NK-92 (cell line): ENCODE data around the gene CCSER2.
A peak's percentile ranks its signal among the peaks of the same experiment; 100 is the strongest.
"Not testable (repeated sequence)": the region's sequence is repeated elsewhere in the genome, so short reads cannot be mapped to it uniquely, and the experiment has no call there.

Source experiments
- DNase-seq: peaks from one replicate; lab custom pipeline; 2025; ENCODE audit not compliant: unreplicated experiment; lab: John Stamatoyannopoulos, UW

CCSER2 gene, protein sequence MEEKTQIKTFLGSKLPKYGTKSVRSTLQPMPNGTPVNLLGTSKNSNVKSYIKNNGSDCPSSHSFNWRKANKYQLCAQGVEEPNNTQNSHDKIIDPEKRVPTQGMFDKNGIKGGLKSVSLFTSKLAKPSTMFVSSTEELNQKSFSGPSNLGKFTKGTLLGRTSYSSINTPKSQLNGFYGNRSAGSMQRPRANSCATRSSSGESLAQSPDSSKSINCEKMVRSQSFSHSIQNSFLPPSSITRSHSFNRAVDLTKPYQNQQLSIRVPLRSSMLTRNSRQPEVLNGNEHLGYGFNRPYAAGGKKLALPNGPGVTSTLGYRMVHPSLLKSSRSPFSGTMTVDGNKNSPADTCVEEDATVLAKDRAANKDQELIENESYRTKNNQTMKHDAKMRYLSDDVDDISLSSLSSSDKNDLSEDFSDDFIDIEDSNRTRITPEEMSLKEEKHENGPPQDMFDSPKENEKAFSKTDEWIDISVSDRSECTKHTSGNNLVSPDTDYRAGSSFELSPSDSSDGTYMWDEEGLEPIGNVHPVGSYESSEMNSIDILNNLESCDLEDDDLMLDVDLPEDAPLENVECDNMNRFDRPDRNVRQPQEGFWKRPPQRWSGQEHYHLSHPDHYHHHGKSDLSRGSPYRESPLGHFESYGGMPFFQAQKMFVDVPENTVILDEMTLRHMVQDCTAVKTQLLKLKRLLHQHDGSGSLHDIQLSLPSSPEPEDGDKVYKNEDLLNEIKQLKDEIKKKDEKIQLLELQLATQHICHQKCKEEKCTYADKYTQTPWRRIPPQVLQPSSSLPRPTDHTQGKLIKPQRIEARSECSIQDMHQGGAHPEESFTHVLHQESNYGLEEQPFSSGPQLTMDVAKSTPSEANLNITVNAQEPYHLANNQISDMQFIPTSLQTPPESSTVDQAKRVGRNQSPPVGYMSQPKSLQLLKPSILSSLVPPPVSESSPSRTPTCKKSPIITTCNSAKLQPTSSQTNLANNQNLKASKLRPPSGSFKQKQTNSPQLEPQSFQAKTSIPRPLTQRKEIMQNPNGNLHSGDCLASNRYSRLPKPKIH

DNA sequence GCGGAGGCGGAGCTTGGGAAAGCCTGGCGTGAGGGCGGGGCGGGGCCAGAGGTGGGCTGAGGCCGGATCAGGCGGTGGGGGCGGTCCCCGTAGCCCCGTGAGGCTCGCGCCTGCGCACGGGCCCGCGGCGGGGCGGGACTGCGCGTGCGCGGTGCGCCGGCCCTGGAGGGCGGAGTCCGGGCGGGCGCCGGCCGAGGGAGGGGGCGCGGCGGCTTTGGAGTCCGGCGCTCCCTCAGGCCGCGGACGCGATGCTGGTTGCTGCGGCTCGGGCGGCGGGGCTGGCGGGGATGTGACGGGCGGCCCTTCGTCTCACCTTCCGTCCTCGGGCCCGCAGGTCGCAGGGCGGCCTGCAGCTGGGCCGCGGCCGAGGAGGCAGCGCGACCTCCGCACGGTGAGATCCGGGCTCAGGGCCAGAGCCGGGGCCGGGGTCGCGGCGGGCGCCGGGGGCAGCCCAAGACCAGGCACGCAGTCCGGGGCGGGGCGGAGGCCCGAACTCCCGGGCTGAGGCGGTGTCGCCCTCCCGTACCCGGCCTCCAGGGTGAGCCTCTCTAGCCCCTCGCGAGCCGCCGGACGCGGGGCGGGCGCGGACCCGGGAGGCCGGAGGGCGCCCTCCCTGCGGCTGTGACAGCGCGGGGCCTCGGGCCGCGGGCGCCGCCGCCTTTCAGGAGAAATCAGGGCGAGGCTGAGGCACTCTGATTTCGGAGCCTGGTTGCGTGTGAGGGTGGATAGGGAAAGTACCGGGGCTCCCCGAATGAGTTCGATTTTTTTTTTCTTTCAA is at the start of gene CCSER2:
TSS of gene CCSER2 (plus strand) at position 172 of the 778 bp plus-strand sequence. CDS start 42,464 bp downstream, outside the sequence.
- peak; percentile 20 for DNase-seq

DNA sequence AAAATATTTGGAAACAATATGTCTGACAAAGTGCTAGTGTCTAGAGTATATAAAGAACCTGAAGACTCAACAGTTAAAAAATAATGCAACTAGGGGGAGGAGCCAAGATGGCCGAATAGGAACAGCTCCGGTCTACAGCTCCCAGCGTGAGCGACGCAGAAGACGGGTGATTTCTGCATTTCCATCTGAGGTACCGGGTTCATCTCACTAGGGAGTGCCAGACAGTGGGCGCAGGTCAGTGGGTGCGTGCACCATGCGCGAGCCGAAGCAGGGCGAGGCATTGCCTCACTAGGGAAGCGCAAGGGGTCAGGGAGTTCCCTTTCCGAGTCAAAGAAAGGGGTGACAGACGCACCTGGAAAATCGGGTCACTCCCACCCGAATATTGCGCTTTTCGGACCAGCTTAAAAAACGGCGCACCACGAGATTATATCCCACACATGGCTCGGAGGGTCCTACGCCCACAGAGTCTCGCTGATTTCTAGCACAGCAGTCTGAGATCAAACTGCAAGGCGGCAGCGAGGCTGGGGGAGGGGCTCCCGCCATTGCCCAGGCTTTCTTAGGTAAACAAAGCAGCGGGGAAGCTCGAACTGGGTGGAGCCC is 48.4 kb upstream of the CCSER2 start:
- DNase-seq: not testable (repeated sequence)

DNA sequence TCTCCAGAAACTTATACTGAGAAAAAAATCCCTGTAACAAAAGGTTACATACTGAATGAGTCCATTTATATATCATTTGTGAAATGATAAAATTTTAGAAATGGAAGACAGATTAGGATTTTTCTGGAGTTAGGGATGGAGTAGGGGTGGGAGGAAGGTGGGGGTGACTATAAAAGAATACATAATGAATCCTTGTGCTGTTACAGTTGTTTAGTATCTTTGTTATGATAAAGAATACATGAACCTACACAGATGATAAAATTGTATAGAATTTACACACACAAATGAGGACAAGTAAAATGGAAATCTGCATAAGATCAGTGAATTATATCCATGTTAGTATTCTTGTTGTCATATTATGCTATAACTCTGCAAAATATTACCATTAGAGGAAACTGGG is 41.7 kb upstream of the CCSER2 start:
- no peak for DNase-seq

DNA sequence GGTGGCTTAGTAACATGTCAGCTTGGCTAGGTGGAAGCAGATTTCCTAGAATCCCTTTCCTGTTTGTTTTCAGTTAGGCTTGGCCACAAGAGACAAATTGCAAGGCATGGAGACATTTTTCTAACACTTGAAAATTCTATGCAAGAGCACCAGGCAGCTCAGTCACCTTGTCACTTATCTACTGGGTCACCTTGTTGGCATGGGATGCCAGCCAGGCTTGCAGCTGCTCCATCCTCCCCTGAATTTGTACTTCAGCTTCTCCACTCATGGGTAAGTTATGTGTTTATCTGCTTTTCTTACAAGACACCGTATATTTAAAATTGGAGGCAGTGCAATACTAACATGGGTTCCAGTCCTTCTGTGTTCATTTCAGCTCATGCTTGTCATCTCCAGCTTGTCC is 40.2 kb upstream of the CCSER2 start:
- no peak for DNase-seq

DNA sequence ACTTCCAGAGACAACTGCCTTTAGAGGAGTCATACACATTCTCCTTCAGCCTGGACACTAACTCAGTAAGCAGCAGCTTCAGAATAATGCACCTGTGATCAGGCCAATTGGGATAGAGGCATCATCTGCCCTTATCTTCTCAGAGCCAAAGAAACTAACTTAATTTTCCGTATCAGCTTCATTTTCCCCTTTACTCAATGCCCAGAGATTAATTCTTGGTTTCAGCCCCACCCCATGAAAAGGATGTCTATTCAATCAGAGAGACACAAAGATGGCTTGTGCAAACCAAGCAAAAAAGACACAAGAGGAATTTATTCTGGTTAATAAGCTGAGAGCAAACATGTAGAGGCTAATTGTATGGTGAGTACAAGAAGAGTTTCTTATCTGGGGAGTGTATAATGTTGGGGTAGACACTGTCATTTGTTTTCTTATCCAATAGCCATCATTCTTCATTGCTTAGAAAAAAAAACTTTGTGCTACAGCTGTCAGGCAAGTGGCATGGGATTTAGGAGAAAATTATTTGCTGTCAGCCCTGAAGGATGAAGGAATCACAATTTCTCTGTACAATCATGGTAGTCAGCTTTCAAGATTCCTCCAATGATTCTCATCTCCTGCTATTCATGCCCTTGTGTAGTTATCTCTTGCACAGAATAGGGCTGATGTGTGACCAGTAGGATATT is 38.7 kb upstream of the CCSER2 start:
- DNase-seq: no peak

DNA sequence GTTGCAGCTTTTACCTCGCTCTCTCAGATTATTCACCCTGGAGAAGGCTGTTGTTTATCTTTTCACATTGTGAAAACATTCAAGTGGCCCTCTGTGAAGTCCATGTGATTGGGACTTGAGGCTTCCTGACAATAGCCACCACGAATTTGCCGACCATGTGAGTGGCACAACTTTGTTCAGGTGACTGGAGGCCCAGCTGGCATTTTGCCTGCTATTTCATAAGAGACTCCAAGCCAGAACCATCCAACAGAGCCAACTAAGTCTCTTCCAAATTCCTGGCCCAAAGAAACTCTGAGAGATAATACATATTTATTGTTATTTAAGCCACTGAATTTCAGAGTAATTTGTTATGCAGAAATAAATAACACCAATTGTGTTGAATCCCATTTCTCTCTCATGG is 38.2 kb upstream of the CCSER2 start:
- DNase-seq: no peak

DNA sequence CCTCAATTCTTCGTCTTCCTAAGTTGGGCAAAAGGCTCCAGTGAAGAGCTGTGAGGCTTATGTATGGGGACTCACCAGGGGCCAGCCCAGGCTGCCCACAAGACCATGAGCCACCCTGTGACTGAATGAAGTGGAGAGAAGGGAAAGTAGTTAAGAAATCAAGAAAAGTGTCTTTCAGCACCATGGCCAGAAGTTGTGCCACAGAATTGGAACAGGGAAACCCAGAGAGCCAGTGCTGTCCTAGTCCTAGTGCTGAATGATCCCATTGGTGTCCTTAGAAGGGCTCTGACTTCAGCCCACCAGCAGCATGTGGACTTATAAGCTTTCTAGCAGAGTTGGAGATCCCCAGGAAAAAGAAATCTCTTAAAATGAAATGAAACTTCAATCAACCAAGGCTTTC is 37.0 kb upstream of the CCSER2 start:
- no peak for DNase-seq

DNA sequence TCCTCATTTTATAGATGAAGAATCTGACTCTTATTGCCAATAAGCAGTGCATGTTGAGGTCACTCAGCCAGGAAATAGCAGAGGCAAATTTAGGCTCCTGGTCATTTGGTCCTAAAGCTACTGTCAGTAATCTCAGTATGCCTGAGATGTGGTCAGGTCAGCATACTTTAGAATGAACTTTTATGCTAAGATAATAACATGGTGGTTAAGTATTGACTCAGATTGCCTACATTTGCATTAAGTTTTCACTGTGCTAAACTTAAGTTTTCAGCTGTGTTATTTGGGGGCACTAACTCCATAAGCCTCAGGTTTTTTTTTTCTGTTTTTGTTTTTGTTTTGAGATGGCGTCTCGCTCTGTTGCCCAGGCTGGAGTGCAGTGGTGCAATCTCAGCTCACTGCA is 35.9 kb upstream of the CCSER2 start:
- no peak for DNase-seq

DNA sequence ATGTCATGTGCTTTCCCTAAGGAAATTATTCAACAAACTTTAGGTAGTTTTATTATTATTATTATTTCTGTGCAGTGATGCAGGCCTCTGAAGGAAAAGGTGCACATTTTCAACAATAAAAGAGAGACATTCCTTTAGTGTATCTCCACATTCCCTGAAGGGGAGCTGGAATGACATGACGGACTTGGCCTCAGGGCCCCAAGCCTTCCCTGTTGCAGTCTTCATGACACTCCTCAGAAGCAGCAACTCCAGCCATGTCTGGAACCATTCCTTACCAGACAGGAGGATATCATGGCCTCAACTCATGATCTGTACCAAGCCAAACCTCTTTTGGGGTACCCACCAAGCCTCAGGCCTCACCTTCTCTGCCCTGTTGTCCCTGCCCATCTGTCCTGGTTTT is 35.2 kb upstream of the CCSER2 start:
- DNase-seq: no peak

DNA sequence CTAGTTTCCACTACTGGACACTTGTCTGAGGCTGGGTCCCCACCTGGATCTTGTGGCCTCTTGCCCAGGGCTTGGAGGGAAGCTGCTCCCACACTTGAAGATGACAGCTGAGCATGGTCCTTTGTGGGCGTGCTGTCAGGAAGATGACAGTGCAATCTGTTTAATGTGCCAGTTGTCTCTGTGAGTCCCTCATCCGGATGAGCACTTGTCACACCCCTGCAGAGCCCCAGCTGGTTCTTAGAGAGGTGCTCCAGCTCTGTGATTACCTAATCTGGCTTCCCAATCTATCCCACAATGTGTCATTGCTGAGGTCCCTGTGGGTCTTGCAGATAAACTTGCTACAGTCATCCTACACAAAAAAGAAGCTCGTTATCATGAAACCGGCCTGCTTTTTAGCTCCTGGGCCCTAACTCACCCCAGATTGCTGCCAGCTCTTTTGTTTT is 34.8 kb upstream of the CCSER2 start:
- DNase-seq: no peak

DNA sequence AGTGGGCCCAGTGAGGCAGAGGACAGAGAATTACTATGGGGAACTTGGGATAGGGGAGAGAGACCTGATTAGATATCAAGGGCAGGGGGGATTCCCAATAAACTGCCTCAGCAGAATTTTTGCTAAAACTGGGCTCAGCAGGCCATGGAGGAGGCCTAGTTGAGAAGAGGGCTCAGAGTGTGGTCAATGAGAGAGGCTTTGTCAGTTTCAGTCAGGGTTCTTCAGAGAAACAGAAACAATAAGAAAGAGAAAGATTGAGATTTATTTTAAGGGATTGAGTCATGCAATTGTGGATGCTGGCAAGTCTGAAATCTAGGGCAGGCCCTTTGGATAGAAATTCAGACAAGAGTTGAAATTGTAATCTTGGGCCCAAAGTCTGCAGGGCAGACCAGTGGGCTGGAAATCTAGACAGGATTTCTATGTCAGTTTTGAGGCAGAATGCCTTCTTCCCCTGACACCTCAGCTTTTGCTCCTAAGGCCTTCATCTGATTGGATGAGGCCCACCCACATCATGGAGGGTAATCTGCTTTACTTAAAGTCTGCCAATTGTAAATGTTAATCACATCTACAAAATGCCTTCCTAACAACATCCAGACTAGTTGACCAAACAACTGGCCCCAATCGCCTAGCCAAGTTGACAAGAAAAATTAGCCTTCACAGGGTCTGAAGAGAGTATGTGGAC is 33.5 kb upstream of the CCSER2 start:
- no peak for DNase-seq

DNA sequence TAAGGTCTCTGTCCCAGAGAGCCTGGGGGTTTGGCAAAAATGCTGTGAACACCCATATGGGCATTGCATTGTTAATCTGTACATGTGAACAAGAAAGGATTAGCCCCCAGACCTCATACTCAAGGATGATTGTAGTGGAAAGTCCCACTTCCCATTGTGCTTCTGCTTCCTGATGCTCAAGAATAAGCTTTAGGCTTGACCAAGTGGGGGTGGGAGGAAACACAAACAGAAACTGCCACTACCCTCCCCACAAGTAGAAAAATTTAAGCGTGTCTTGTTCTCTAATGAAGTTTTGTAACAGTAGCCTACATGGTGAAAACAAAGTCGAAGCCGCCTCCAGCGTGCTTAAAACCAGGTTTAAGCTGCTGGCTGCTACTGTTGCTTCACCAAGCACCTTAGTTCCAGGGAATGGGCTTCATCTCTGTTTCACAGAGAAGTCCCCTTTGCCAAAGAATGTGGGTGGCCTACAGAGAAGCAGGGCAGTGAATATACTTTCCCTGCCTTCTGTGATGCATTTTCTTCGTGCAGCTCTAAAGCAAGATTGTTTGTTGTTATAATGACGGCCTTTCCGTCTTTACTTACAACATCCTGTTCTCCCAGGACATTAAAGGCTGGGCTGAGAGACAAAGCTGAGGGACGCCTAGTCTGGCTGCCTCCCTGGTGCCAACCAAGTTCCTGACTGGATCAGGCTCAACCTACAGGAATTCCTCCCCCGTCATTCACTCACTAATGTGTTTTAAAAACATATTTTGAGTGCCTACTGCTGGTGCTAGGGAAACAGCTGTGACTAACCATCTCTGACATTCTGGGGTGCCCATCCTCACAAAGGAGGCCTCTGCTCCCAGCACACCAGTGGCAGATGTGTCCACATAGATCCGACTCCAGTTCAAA is 32.1 kb upstream of the CCSER2 start:
- DNase-seq: no peak

DNA sequence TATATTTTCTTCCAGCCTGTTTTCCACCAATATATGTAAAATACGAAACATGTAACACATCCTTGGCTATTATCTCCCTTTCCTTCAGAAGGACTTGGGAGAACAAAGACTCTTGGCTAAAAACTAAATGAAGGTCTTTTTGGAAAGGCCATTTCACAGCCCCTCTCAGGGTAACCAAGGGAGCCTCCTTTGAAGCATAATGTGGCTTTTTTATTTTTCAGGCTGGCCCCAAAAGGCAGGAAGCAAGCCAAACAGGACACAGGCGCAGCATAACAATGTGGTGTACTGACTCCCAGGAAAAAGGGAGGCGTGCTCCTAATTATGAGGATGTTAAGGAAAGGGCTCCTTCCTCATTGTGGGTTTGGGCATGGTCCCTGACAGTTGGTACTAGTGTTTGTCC is 30.3 kb upstream of the CCSER2 start:
- DNase-seq: no peak

DNA sequence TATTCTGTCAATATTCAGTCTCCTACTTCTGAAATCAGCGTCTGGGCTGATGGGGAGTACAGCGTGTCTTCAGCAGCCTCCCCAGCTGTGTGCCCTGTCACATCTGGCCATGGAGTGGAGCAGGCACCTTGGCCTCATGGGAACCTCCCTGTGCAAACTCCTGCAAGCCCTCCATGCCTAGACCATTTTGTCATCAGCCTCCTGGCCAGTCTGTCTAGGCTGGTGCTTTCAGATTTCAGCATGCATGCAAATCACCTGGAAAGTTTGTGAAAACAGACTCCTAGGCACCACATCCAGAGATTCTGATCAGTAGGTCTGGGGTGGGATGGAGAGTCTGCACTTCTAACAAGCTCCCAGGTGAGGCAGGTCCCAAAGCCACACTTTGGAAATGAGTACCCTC is 26.2 kb upstream of the CCSER2 start:
- DNase-seq: no peak

DNA sequence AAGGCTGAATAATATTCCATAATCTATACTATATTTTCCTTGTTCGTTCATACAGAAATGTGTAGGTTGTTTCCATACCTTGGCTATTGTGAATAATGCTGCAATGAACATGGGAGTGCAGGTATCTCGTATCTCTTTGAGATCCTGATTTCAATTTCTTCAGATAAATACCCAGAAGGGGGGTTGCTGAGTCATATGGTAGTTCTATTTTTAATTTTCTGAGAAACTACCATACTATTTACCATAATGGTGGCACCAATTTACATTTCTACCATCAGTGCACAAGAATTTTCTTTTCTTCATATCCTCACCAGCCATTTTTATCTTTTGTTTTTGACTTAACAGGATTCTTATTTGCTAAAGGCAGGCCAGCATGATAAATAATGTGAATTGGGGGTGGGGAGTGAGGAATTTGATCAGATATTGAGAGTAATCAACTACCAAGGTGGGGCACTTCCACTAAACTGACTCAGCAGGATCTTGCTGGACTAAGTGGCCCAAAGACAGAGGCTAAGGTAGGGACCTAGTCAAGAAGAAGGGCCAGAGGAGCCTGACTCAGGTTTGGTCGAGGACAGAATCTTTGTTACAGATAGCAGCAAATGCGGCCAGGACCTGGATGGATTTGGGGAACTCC is 21.5 kb upstream of the CCSER2 start:
- no peak for DNase-seq

DNA sequence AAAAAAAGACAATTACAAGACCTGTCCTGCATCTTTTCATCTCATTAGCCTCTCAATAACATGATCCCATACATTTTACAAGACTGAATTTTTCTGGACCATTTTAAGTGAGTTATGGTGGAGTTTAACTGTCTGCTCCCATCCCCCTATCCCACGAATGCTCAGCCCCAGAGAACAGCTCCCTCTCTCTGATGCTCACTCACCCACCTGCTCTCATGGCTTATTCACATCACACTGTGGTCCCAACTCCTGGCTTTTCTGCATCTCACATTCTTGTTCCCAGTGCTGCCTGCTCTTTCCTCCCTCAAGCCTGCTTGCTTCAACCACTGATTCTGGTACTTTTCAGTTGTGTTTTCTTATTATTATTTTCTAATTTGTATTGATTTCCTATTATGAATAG is 20.4 kb upstream of the CCSER2 start:
- DNase-seq: no peak

DNA sequence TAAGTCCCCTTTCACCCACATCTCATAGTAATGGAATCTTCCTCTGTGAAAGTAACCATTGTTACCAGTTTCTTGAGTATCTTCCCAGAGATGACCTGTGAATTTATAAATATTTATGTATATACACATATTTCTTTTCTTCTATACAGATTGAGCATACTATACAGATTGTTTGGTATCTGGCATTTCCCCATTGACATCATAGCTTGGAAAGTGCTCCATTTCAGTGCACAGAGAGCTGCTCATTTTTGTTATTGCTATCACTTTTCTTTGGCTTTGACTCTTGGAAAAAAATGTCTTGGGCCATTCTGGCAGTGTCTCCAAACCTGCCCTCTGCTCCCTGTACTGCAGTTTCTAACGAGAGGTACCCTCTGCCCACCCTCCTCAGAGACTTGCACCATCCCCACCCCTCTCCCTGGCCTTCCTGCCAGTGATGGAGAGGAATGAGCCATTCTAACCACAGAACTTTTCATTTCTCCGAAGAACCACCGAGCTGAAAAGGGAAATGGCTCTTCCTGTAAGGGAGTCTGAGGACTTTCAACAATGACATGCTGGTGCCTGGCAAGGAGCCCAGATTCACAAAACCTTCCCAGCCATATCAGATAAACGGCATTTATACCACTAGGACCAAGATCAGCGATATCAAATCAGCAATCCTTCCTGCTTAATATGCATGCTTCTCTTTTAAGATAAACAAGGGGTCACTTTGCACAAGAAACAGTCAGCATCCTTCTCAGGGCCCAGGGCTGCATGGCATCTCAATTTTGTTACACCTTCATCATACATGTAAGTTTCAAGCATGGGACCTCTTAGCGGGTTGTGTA is 19.7 kb upstream of the CCSER2 start:
- DNase-seq: no peak
